H1 (cell line): Measurements from ENCODE around the gene FRMD4A.

Source experiments
- CEBPB ChIP-seq: IDR thresholded peaks from 2 replicates; pipeline ENCODE4 v1.6.1; 2012; ENCODE audit warnings: low read depth, low read length
- EP300 ChIP-seq, 2 experiments: IDR thresholded peaks; 1 replicate in 1 of 2; 2 replicates in 1 of 2; pipeline ENCODE4 v1.6.1; 2011 to 2012; ENCODE audit warnings: low read depth in 2 of 2, low read length in 2 of 2, mild to moderate bottlenecking in 2 of 2, borderline replicate concordance in 1 of 2, inconsistent platforms in 1 of 2, moderate library complexity in 1 of 2
- EZH2 ChIP-seq: fragments of 200-600 bp; sonication (generic); IDR thresholded peaks from 2 replicates; pipeline ENCODE4 v1.7.1; 2012; ENCODE audit warnings: low read depth, mild to moderate bottlenecking, moderate library complexity, low read length, inconsistent platforms; ENCODE audit not compliant: severe bottlenecking
- KDM4A ChIP-seq: IDR thresholded peaks from one replicate; pipeline ENCODE4 v1.7.1; 2012; ENCODE audit warnings: low read depth, mild to moderate bottlenecking, moderate library complexity, low read length, inconsistent platforms; ENCODE audit not compliant: severe bottlenecking
- RAD21 ChIP-seq, 2 experiments: IDR thresholded peaks in 1 of 2; conservative IDR thresholded peaks in 1 of 2; 2 replicates each; pipeline ENCODE4 v1.6.1; 2011; ENCODE audit warnings: low read depth in 2 of 2, low read length in 2 of 2, improper control_type of control experiment in 1 of 2, inconsistent platforms in 1 of 2, mild to moderate bottlenecking in 1 of 2, moderate library complexity in 1 of 2
- YY1 ChIP-seq: IDR thresholded peaks from 2 replicates; pipeline ENCODE4 v1.6.1; 2011; ENCODE audit warnings: low read depth, mild to moderate bottlenecking, low read length
- ZNF274 ChIP-seq: IDR thresholded peaks from 2 replicates; pipeline ENCODE4 v1.7.0; 2012; ENCODE audit warnings: low read length, borderline replicate concordance; ENCODE audit errors: extremely low read depth
- TF ChIP-seq, protein P1 (sequence below): IDR thresholded peaks from 2 replicates; pipeline ENCODE4 v1.6.1; 2012; ENCODE audit warnings: low read length, inconsistent platforms
- TF ChIP-seq, protein P2 (sequence below): IDR thresholded peaks from 2 replicates; pipeline ENCODE4 v1.6.1; 2011; ENCODE audit warnings: low read depth, mild to moderate bottlenecking, low read length; ENCODE audit not compliant: insufficient read depth
- TF ChIP-seq, protein P3 (sequence below), 3 experiments: IDR thresholded peaks; 1 replicate in 2 of 3; 2 replicates in 1 of 3; pipeline versions ENCODE4 v1.5.1 to v1.6.1; 2011; ENCODE audit warnings: low read length in 3 of 3, mild to moderate bottlenecking in 3 of 3, inconsistent platforms in 2 of 3, low read depth in 1 of 3, moderate library complexity in 1 of 3; ENCODE audit not compliant: insufficient read depth in 1 of 3; ENCODE audit errors: control extremely low read depth in 1 of 3

DNA sequence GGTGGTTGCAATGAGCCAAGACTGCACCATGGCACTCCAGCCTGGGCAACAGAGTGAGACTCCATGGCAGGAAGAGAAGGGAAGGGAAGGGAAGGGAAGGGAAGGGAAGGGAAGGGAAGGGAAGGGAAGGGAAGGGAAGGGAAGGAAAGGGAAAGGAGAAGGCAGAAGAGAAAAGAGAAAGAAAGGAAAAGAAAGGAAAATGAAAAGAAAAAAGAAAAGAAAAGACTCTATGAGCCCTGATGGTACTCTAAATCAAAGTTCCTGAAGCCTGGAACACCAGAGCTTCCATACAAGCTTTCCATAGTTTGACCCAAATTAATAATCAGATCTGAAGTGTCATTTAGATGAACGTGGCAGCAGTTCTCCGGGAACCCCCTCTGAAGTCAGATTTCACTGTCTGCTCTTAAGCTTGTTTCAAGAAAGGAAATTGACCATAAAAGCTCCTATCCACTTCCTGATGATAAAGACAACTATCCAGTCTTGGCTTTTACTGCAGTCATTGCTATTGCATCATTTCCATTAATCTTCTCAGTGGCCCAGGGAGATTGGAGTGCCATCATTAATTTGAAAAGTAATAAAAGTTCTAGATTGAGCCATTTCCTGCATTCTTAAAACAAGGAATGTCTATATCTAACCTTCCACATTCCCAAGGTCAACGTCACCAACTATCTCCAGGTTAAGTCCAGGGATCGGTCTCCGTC, 44.2 kb upstream of the FRMD4A start:
- TF ChIP-seq EZH2 (no peak), EP300 (IDR thresholded peaks at IDR 0.05; ENCODE audit: borderline replicate concordance in 1 of 2, low read depth in 2 of 2, low read length in 2 of 2) (no peak), ZNF274 (no peak), KDM4A (no peak), YY1 (no peak), RAD21 (IDR thresholded peaks at IDR 0.05 in 1 of 2, conservative IDR thresholded peaks at IDR 0.05 in 1 of 2; ENCODE audit: low read depth in 2 of 2, low read length in 2 of 2) (no peak), CEBPB (no peak)
- TF ChIP-seq, protein P1, sequence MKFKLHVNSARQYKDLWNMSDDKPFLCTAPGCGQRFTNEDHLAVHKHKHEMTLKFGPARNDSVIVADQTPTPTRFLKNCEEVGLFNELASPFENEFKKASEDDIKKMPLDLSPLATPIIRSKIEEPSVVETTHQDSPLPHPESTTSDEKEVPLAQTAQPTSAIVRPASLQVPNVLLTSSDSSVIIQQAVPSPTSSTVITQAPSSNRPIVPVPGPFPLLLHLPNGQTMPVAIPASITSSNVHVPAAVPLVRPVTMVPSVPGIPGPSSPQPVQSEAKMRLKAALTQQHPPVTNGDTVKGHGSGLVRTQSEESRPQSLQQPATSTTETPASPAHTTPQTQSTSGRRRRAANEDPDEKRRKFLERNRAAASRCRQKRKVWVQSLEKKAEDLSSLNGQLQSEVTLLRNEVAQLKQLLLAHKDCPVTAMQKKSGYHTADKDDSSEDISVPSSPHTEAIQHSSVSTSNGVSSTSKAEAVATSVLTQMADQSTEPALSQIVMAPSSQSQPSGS = no peak
- TF ChIP-seq, protein P2, sequence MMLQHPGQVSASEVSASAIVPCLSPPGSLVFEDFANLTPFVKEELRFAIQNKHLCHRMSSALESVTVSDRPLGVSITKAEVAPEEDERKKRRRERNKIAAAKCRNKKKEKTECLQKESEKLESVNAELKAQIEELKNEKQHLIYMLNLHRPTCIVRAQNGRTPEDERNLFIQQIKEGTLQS = no peak
- TF ChIP-seq, protein P3, sequence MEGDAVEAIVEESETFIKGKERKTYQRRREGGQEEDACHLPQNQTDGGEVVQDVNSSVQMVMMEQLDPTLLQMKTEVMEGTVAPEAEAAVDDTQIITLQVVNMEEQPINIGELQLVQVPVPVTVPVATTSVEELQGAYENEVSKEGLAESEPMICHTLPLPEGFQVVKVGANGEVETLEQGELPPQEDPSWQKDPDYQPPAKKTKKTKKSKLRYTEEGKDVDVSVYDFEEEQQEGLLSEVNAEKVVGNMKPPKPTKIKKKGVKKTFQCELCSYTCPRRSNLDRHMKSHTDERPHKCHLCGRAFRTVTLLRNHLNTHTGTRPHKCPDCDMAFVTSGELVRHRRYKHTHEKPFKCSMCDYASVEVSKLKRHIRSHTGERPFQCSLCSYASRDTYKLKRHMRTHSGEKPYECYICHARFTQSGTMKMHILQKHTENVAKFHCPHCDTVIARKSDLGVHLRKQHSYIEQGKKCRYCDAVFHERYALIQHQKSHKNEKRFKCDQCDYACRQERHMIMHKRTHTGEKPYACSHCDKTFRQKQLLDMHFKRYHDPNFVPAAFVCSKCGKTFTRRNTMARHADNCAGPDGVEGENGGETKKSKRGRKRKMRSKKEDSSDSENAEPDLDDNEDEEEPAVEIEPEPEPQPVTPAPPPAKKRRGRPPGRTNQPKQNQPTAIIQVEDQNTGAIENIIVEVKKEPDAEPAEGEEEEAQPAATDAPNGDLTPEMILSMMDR (IDR thresholded peaks at IDR 0.05; ENCODE audit: control extremely low read depth in 1 of 3, insufficient read depth in 1 of 3, low read depth in 1 of 3, low read length in 3 of 3) = no peak
